Suprapubic skin (tissue), 4 donors: ENCODE data around the gene AXL. TPM values are rescaled to one million over a fixed set of nuclear protein-coding genes. Genes with fewer than 3 reads are reported as not detected.

Source experiments
- DNase-seq, 2 donors: peaks; one replicate each; pipeline ENCODE4 v3.0.0-alpha.2; 2019; ENCODE audit warnings: low spot score in 2 of 2
- H3K27ac ChIP-seq: fragments of 200-600 bp; sonication (generic); one replicate; pipeline ENCODE4 v1.5.1; 2019
- H3K27me3 ChIP-seq: fragments of 200-600 bp; sonication (generic); one replicate; pipeline ENCODE4 v1.5.1; 2019
- H3K36me3 ChIP-seq: fragments of 200-600 bp; sonication (generic); one replicate; pipeline ENCODE4 v1.5.1; 2019
- H3K4me1 ChIP-seq: fragments of 200-600 bp; sonication (generic); one replicate; pipeline ENCODE4 v1.5.1; 2019
- H3K4me3 ChIP-seq: fragments of 200-600 bp; sonication (generic); one replicate; pipeline ENCODE4 v1.5.1; 2019; ENCODE audit warnings: mild to moderate bottlenecking
- H3K9me3 ChIP-seq: fragments of 200-600 bp; sonication (generic); one replicate; pipeline ENCODE4 v1.5.1; 2019
- EP300 ChIP-seq: sonication (generic); formaldehyde crosslinking; IDR thresholded peaks from one replicate; pipeline ENCODE4 v1.6.1; 2017; ENCODE audit warnings: antibody characterized with exemption
- POLR2A ChIP-seq, 2 donors: fragments of 450-650 bp; IDR thresholded peaks; one replicate each; pipeline ENCODE4 v1.6.1; 2017; ENCODE audit warnings: antibody characterized with exemption in 2 of 2, mild to moderate bottlenecking in 2 of 2, moderate library complexity in 2 of 2
- POLR2AphosphoS5 ChIP-seq, 3 donors: sonication (generic); formaldehyde crosslinking; IDR thresholded peaks; one replicate each; pipeline ENCODE4 v1.6.1; 2017; ENCODE audit warnings: antibody characterized with exemption in 3 of 3
- WGBS: methylation state at CpG from one replicate; pipeline ENCODE4 v1.1.5; 2018; 5-methylcytosine and 5-hydroxymethylcytosine counted together
- total RNA-seq, 4 donors: library from RNA; depleted of rRNA; stranded (reverse); fragments of >200 nt; gene quantifications; one replicate each; pipeline ENCODE4 v1.1.0, GENCODE V29; 2016
- TF ChIP-seq, protein P1 (sequence below), 2 donors: fragments of 200-600 bp in 1 of 2; fragments of 450-650 bp in 1 of 2; sonication (generic) in 1 of 2; IDR thresholded peaks; one replicate each; pipeline ENCODE4 v1.5.1; 2016 to 2019; ENCODE audit warnings: antibody characterized with exemption in 2 of 2, mild to moderate bottlenecking in 1 of 2, moderate library complexity in 1 of 2

AXL gene
- total RNA-seq, 4 donors from 2014 or later = 18.2 to 35.8 (median 28.3) TPM

GRCh38 chr19:41241859-41242258, 22.8 kb downstream of the AXL start:
- no peaks in the 10 kb centered on the region for H3K9me3 ChIP-seq
- WGBS = 78% methylated on average over 5 of the region's 5 CpGs
- no peak for TF ChIP-seq POLR2AphosphoS5 (IDR thresholded peaks at IDR 0.05)
- TF ChIP-seq, protein P1, sequence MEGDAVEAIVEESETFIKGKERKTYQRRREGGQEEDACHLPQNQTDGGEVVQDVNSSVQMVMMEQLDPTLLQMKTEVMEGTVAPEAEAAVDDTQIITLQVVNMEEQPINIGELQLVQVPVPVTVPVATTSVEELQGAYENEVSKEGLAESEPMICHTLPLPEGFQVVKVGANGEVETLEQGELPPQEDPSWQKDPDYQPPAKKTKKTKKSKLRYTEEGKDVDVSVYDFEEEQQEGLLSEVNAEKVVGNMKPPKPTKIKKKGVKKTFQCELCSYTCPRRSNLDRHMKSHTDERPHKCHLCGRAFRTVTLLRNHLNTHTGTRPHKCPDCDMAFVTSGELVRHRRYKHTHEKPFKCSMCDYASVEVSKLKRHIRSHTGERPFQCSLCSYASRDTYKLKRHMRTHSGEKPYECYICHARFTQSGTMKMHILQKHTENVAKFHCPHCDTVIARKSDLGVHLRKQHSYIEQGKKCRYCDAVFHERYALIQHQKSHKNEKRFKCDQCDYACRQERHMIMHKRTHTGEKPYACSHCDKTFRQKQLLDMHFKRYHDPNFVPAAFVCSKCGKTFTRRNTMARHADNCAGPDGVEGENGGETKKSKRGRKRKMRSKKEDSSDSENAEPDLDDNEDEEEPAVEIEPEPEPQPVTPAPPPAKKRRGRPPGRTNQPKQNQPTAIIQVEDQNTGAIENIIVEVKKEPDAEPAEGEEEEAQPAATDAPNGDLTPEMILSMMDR (IDR thresholded peaks at IDR 0.05) = no peak
- no peak for TF ChIP-seq POLR2A (IDR thresholded peaks at IDR 0.05)
- TF ChIP-seq EP300 = no peak
- H3K4me3 ChIP-seq = no peak overlapping the region
- peaks cover 5% of the 10 kb centered on the region for H3K4me1 ChIP-seq
- peaks cover 94% of the 10 kb centered on the region for H3K36me3 ChIP-seq
- DNase-seq = no peak
- H3K27me3 ChIP-seq = no peaks in the 10 kb centered on the region
- H3K27ac ChIP-seq = no peak overlapping the region

- H3K27ac ChIP-seq = no peak overlapping the region
- TF ChIP-seq POLR2A (IDR thresholded peaks at IDR 0.05) = no peak
- no peak for TF ChIP-seq POLR2AphosphoS5 (IDR thresholded peaks at IDR 0.05)
- no peak for TF ChIP-seq EP300
- TF ChIP-seq, protein P1 (IDR thresholded peaks at IDR 0.05) = no peak
- 82% methylated on average over 4 of the region's 4 CpGs for WGBS
- no peaks in the 10 kb centered on the region for H3K9me3 ChIP-seq
- no peak for DNase-seq
- peaks cover 5% of the 10 kb centered on the region for H3K4me1 ChIP-seq
- H3K4me3 ChIP-seq = no peak overlapping the region
- H3K36me3 ChIP-seq = peaks cover 95% of the 10 kb centered on the region
- no peaks in the 10 kb centered on the region for H3K27me3 ChIP-seq
Observed at GRCh38 chr19:41244117-41244516, 25.1 kb downstream of the AXL start.

GRCh38 chr19:41245843-41246242, 26.8 kb downstream of the AXL start:
- 85% methylated on average over 3 of the region's 3 CpGs for WGBS

DNA sequence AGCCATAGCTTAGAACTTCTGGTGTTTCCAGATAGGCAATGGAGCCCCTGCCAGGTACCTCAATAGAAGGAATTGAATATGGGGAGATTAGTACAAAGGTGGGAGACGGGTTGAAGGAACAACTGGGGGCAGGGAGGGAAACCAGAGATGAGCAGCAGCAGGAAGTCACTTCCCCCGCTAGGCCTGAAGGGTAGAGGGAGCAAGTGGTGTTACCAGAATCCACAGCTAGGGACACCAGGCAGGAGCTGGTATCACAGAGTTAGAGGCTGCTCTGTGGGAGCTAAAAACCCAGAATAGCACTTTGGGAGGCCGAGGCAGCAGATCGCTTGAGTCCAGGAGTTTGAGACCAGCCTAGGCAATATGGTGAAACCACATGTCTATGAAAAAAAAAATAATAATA, 29.9 kb downstream of the AXL start:
- no peaks in the 10 kb centered on the region for H3K4me1 ChIP-seq
- no peak for DNase-seq
- H3K36me3 ChIP-seq = peaks cover 94% of the 10 kb centered on the region
- no peaks in the 10 kb centered on the region for H3K9me3 ChIP-seq
- no peak overlapping the region for H3K27ac ChIP-seq
- no peak overlapping the region for H3K4me3 ChIP-seq
- no peaks in the 10 kb centered on the region for H3K27me3 ChIP-seq
- TF ChIP-seq POLR2AphosphoS5 (IDR thresholded peaks at IDR 0.05) = no peak
- 88% methylated on average over 4 of the region's 4 CpGs for WGBS

More at GRCh38 chr19:41245843-41246242, 26.8 kb downstream of the AXL start:
- Histone ChIP-seq H3K27me3 (no peaks in the 10 kb centered on the region), H3K4me1 (no peaks in the 10 kb centered on the region), H3K9me3 (no peaks in the 10 kb centered on the region), H3K27ac (no peak overlapping the region), H3K4me3 (no peak overlapping the region), H3K36me3 (peaks cover 96% of the 10 kb centered on the region)
- TF ChIP-seq, protein P1 (IDR thresholded peaks at IDR 0.05) = no peak
- no peak for TF ChIP-seq POLR2A (IDR thresholded peaks at IDR 0.05)
- TF ChIP-seq EP300 = no peak
- TF ChIP-seq POLR2AphosphoS5 (IDR thresholded peaks at IDR 0.05) = no peak
- no peak for DNase-seq

GRCh38 chr19:41249707-41250423, 30.8 kb downstream of the AXL start:
- Histone ChIP-seq H3K4me1 (no peaks in the 10 kb centered on the region), H3K27me3 (no peaks in the 10 kb centered on the region), H3K36me3 (peaks cover 95% of the 10 kb centered on the region), H3K9me3 (no peaks in the 10 kb centered on the region), H3K4me3 (no peak overlapping the region), H3K27ac (no peak overlapping the region)
- WGBS = 94% methylated on average over 9 of the region's 9 CpGs
- TF ChIP-seq EP300 (no peak), POLR2A (IDR thresholded peaks at IDR 0.05) (no peak), POLR2AphosphoS5 (IDR thresholded peaks at IDR 0.05) (no peak)
- TF ChIP-seq, protein P1 (IDR thresholded peaks at IDR 0.05) = no peak
- DNase-seq = no peak
